Airway epithelial cell (primary cell): Measurements from ENCODE around the gene UTP20. TPM values are rescaled to one million over a fixed set of nuclear protein-coding genes. Genes with fewer than 3 reads are reported as not detected.

ENCODE experiments used
- total RNA-seq: library from RNA; depleted of rRNA; stranded (reverse); fragments of >200 nt; gene quantifications from 2 replicates; pipeline ENCODE4 v1.2.3, GENCODE V29; 2015

UTP20 gene
- total RNA-seq, result 10.5 and 11.2 TPM in 2 replicates

GRCh38 chr12:101280006-101280505, at the start of gene UTP20:
TSS of gene UTP20 (plus strand) at chr12:101280105. CDS start at chr12:101280283, 178 bp downstream.

GRCh38 chr12:101407436-101408345, 127.8 kb downstream of the UTP20 start, which contains the start of gene ARL1:
TSS of gene ARL1 (minus strand) at chr12:101407772. CDS start at chr12:101407645, 127 bp downstream.

Other genes starting within 250 kb of the UTP20 start
- not detected in 2 replicates for gene SLC5A8, start 69.9 kb upstream of the UTP20 start, total RNA-seq
- 45.4 and 53.7 TPM in 2 replicates for gene ARL1, start 127.7 kb downstream of the UTP20 start, total RNA-seq
- gene SPIC, start 195.2 kb downstream of the UTP20 start, total RNA-seq, result not detected in 2 replicates